SK-N-SH (cell line): Measurements from ENCODE around the gene GSTA5.
"Not testable (repeated sequence)": the region's sequence is repeated elsewhere in the genome, so short reads cannot be mapped to it uniquely, and the experiment has no call there.

Source experiments
- CTCF ChIP-seq: fragments of 200-600 bp; sonication (generic); IDR thresholded peaks from 2 replicates; pipeline ENCODE4 v1.6.1; 2017; ENCODE audit warnings: antibody characterized with exemption, mild to moderate bottlenecking, moderate library complexity
- GABPA ChIP-seq: IDR thresholded peaks from 2 replicates; pipeline ENCODE4 v1.4.0; 2012; ENCODE audit warnings: low read depth, mild to moderate bottlenecking
- RXRA ChIP-seq: IDR thresholded peaks from 2 replicates; pipeline ENCODE4 v1.4.0; 2012; ENCODE audit warnings: low read depth, mild to moderate bottlenecking, borderline replicate concordance
- TAF1 ChIP-seq: IDR thresholded peaks from 2 replicates; pipeline ENCODE4 v1.6.1; 2012; ENCODE audit warnings: low read depth, mild to moderate bottlenecking, low read length, moderate library complexity, borderline replicate concordance

- not testable (repeated sequence) for TF ChIP-seq CTCF, GABPA, RXRA, TAF1
These were observed 14.6 kb downstream of the GSTA5 start for GRCh38 chr6:52825900-52826459.
